ENCODE results near the gene ATP2B2. TPM values are rescaled to one million over a fixed set of nuclear protein-coding genes. Genes with fewer than 3 reads are reported as not detected.
A peak's percentile ranks its signal among the peaks of the same experiment; 100 is the strongest.

The ATP2B2 gene
- total RNA-seq, 1 experiment from 2014 or later: 0.22 TPM

GRCh38 chr3:10344944-10345575 is 160.3 kb downstream of the ATP2B2 start:
- Histone ChIP-seq H3K9me3 (ENCODE audit: low read length) (no peaks in the 10 kb centered on the region), H3K9ac (ENCODE audit: low read length) (no peak overlapping the region), H3K9me2 (replicated peaks; ENCODE audit: insufficient read depth, low read length) (no peaks in the 10 kb centered on the region), H3K27me3 (ENCODE audit: low read length) (no peaks in the 10 kb centered on the region), H2AFZ (ENCODE audit: low read length) (no peak overlapping the region), H3K27ac (ENCODE audit: low read length) (no peak overlapping the region), H3K36me3 (ENCODE audit: insufficient read depth, low read length) (no peaks in the 10 kb centered on the region), H3K4me2 (ENCODE audit: low read depth, low read length, poor library complexity, severe bottlenecking) (no peak overlapping the region), H3K4me1 (ENCODE audit: low read length) (peaks cover 11% of the 10 kb centered on the region), H3K4me3 (ENCODE audit: low read length) (no peak overlapping the region), H3K79me2 (ENCODE audit: low read length) (no peaks in the 10 kb centered on the region), H4K20me1 (ENCODE audit: insufficient read depth, low read depth, low read length) (no peaks in the 10 kb centered on the region)
- DNase-seq: no peak

DNA sequence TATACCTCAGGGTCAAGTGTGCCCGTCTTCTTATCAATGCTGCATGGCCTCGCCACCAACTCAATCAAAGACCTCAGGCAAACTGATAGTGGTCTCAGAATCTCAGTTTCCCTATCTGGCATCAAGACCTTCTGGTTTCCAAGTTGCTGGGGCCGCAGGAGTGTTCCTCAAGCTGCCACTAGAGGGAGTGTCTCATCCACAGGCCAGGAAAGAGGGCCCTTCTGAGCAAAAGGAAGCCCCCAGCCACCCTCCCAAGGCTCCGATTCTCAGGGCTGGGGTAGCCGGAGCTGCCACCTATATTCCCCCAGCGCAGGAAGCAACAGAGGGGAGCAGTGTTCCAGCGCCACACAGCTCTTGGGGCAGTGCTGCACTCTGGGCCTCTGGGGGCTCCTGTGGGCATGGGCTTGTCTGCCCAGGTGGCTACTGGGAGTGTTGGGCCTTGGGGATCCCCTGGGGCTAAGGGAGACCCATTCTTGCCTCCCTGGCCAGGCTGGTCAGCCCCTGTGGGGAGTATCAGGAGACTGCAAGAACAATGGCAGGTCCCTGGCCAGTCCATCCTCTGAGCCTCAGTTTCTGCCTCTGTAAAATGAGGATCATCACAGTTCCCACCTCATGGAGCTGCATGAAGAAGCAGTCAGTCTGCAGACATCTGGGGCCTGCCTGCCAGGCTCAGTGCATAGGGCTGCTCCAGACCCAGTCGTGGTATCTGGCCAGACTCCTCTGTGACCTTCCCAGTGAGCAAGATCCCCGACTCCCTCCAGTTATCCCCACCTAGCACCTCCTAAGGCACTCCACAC is 161.0 kb downstream of the ATP2B2 start:
- Histone ChIP-seq H3K4me2 (ENCODE audit: low read depth, low read length, poor library complexity, severe bottlenecking) (no peak overlapping the region), H3K9me2 (replicated peaks; ENCODE audit: insufficient read depth, low read length) (no peaks in the 10 kb centered on the region), H3K27me3 (ENCODE audit: low read length) (no peaks in the 10 kb centered on the region), H3K27ac (ENCODE audit: low read length) (no peak overlapping the region), H3K36me3 (ENCODE audit: insufficient read depth, low read length) (no peaks in the 10 kb centered on the region), H3K4me3 (ENCODE audit: low read length) (no peak overlapping the region), H4K20me1 (ENCODE audit: insufficient read depth, low read depth, low read length) (no peaks in the 10 kb centered on the region), H3K79me2 (ENCODE audit: low read length) (no peaks in the 10 kb centered on the region), H3K4me1 (ENCODE audit: low read length) (peaks cover 11% of the 10 kb centered on the region), H3K9me3 (ENCODE audit: low read length) (no peaks in the 10 kb centered on the region), H3K9ac (ENCODE audit: low read length) (no peak overlapping the region), H2AFZ (ENCODE audit: low read length) (no peak overlapping the region)
- peak; percentile 82 for DNase-seq

GRCh38 chr3:10343526-10343925 is 161.9 kb downstream of the ATP2B2 start:
- Histone ChIP-seq H4K20me1 (ENCODE audit: insufficient read depth, low read depth, low read length) (no peaks in the 10 kb centered on the region), H3K27me3 (ENCODE audit: low read length) (no peaks in the 10 kb centered on the region), H3K9me2 (replicated peaks; ENCODE audit: insufficient read depth, low read length) (no peaks in the 10 kb centered on the region), H3K4me3 (ENCODE audit: low read length) (no peak overlapping the region), H3K9me3 (ENCODE audit: low read length) (no peaks in the 10 kb centered on the region), H3K36me3 (ENCODE audit: insufficient read depth, low read length) (no peaks in the 10 kb centered on the region), H3K9ac (ENCODE audit: low read length) (no peak overlapping the region), H3K4me2 (ENCODE audit: low read depth, low read length, poor library complexity, severe bottlenecking) (no peak overlapping the region), H3K4me1 (ENCODE audit: low read length) (peaks cover 11% of the 10 kb centered on the region), H3K27ac (ENCODE audit: low read length) (no peak overlapping the region), H2AFZ (ENCODE audit: low read length) (no peak overlapping the region), H3K79me2 (ENCODE audit: low read length) (no peaks in the 10 kb centered on the region)
- no peak for DNase-seq

GRCh38 chr3:10342781-10343180 is 162.6 kb downstream of the ATP2B2 start:
- Histone ChIP-seq H3K4me2 (ENCODE audit: low read depth, low read length, poor library complexity, severe bottlenecking) (no peak overlapping the region), H3K4me1 (ENCODE audit: low read length) (peaks cover 11% of the 10 kb centered on the region), H2AFZ (ENCODE audit: low read length) (no peak overlapping the region), H3K27ac (ENCODE audit: low read length) (no peak overlapping the region), H3K9ac (ENCODE audit: low read length) (no peak overlapping the region), H3K9me3 (ENCODE audit: low read length) (no peaks in the 10 kb centered on the region), H4K20me1 (ENCODE audit: insufficient read depth, low read depth, low read length) (no peaks in the 10 kb centered on the region), H3K4me3 (ENCODE audit: low read length) (no peak overlapping the region), H3K36me3 (ENCODE audit: insufficient read depth, low read length) (no peaks in the 10 kb centered on the region), H3K27me3 (ENCODE audit: low read length) (no peaks in the 10 kb centered on the region), H3K9me2 (replicated peaks; ENCODE audit: insufficient read depth, low read length) (no peaks in the 10 kb centered on the region), H3K79me2 (ENCODE audit: low read length) (no peaks in the 10 kb centered on the region)
- DNase-seq: no peak

DNA sequence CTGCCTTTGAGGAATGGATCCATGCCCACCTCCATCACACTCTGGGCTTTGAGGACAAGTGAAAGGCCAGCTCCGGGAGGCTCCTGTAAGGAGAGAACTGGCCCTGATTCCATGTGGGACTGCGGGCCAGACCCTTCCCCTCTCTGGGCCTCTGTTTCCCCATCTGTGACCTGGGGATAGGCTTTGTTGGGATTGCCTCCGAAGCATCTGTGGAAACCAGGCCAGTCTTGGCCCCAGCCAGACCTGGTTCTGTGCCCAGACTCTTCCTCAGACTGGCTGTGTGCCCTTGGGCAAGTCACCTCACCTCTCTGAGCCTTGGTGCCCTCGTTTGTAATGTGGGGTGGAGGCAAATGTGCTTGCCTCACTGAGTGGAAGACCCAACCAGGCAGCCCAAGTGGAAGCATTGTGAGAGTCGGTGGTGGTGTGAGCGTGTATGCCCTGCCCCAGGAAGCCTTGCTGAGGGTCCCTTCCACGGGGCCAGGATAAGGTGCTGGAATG is 163.4 kb downstream of the ATP2B2 start:
- peaks cover 11% of the 10 kb centered on the region for H3K4me1 ChIP-seq (ENCODE audit: low read length)
- no peak for DNase-seq
- H3K9me2 ChIP-seq (replicated peaks; ENCODE audit: insufficient read depth, low read length): no peaks in the 10 kb centered on the region
- no peaks in the 10 kb centered on the region for H3K9me3 ChIP-seq (ENCODE audit: low read length)
- H3K9ac ChIP-seq (ENCODE audit: low read length): no peak overlapping the region
- H3K79me2 ChIP-seq (ENCODE audit: low read length): no peaks in the 10 kb centered on the region
- no peaks in the 10 kb centered on the region for H4K20me1 ChIP-seq (ENCODE audit: insufficient read depth, low read depth, low read length)
- no peaks in the 10 kb centered on the region for H3K36me3 ChIP-seq (ENCODE audit: insufficient read depth, low read length)
- no peak overlapping the region for H3K27ac ChIP-seq (ENCODE audit: low read length)
- H3K4me2 ChIP-seq (ENCODE audit: low read depth, low read length, poor library complexity, severe bottlenecking): no peak overlapping the region
- no peaks in the 10 kb centered on the region for H3K27me3 ChIP-seq (ENCODE audit: low read length)
- H2AFZ ChIP-seq (ENCODE audit: low read length): no peak overlapping the region
- H3K4me3 ChIP-seq (ENCODE audit: low read length): no peak overlapping the region

DNA sequence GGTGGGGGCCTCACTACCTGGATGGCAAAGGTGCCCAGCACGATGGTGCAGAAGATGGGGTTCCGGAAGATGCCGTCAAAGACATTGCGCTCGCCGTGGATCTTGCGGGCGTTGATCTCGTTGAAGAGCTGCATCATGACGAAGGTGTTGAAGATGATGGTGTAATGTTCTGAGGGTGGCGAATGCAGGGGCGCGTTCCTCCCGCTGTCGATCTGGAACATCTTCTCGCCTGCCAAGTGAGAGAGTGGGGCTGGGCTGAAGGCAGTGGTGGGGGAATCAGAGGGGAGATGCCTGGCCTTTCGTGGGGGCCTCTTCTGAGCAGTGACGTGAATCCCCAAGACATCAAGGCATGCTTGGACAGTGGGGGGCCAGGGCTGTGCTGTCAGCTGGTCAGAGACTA is 164.9 kb downstream of the ATP2B2 start:
- Histone ChIP-seq H3K9ac (ENCODE audit: low read length) (no peak overlapping the region), H3K36me3 (ENCODE audit: insufficient read depth, low read length) (no peaks in the 10 kb centered on the region), H3K9me2 (replicated peaks; ENCODE audit: insufficient read depth, low read length) (no peaks in the 10 kb centered on the region), H3K4me2 (ENCODE audit: low read depth, low read length, poor library complexity, severe bottlenecking) (no peak overlapping the region), H3K79me2 (ENCODE audit: low read length) (no peaks in the 10 kb centered on the region), H3K27me3 (ENCODE audit: low read length) (no peaks in the 10 kb centered on the region), H2AFZ (ENCODE audit: low read length) (no peak overlapping the region), H3K4me1 (ENCODE audit: low read length) (peaks cover 11% of the 10 kb centered on the region), H3K4me3 (ENCODE audit: low read length) (no peak overlapping the region), H3K9me3 (ENCODE audit: low read length) (no peaks in the 10 kb centered on the region), H4K20me1 (ENCODE audit: insufficient read depth, low read depth, low read length) (no peaks in the 10 kb centered on the region), H3K27ac (ENCODE audit: low read length) (no peak overlapping the region)
- no peak for DNase-seq

GRCh38 chr3:10340046-10340445 is 165.3 kb downstream of the ATP2B2 start:
- Histone ChIP-seq H3K36me3 (ENCODE audit: insufficient read depth, low read length) (no peaks in the 10 kb centered on the region), H4K20me1 (ENCODE audit: insufficient read depth, low read depth, low read length) (no peaks in the 10 kb centered on the region), H3K9me2 (replicated peaks; ENCODE audit: insufficient read depth, low read length) (no peaks in the 10 kb centered on the region), H3K4me3 (ENCODE audit: low read length) (no peak overlapping the region), H3K27me3 (ENCODE audit: low read length) (no peaks in the 10 kb centered on the region), H3K9ac (ENCODE audit: low read length) (no peak overlapping the region), H3K79me2 (ENCODE audit: low read length) (no peaks in the 10 kb centered on the region), H3K9me3 (ENCODE audit: low read length) (no peaks in the 10 kb centered on the region), H3K4me2 (ENCODE audit: low read depth, low read length, poor library complexity, severe bottlenecking) (no peak overlapping the region), H3K27ac (ENCODE audit: low read length) (no peak overlapping the region), H2AFZ (ENCODE audit: low read length) (no peak overlapping the region), H3K4me1 (ENCODE audit: low read length) (peaks cover 9% of the 10 kb centered on the region)
- no peak for DNase-seq

GRCh38 chr3:10339376-10339955 is 165.9 kb downstream of the ATP2B2 start:
- Histone ChIP-seq H3K36me3 (ENCODE audit: insufficient read depth, low read length) (no peaks in the 10 kb centered on the region), H3K27ac (ENCODE audit: low read length) (no peak overlapping the region), H3K4me1 (ENCODE audit: low read length) (peaks cover 4% of the 10 kb centered on the region), H3K9me2 (replicated peaks; ENCODE audit: insufficient read depth, low read length) (no peaks in the 10 kb centered on the region), H3K9me3 (ENCODE audit: low read length) (no peaks in the 10 kb centered on the region), H3K4me2 (ENCODE audit: low read depth, low read length, poor library complexity, severe bottlenecking) (no peak overlapping the region), H3K4me3 (ENCODE audit: low read length) (no peak overlapping the region), H2AFZ (ENCODE audit: low read length) (no peak overlapping the region), H3K79me2 (ENCODE audit: low read length) (no peaks in the 10 kb centered on the region), H4K20me1 (ENCODE audit: insufficient read depth, low read depth, low read length) (no peaks in the 10 kb centered on the region), H3K9ac (ENCODE audit: low read length) (no peak overlapping the region), H3K27me3 (ENCODE audit: low read length) (no peaks in the 10 kb centered on the region)
- DNase-seq: no peak

Measured in Karpas-422 (cell line).